ENCODE measurements around the gene MYLK4.

GRCh38 chr6:2732503-2733089 is 18.1 kb downstream of the MYLK4 start:
- TF ChIP-seq EP300 (conservative IDR thresholded peaks at IDR 0.05; ENCODE audit: poor library complexity, severe bottlenecking) = no peak
- TF ChIP-seq CTCF (IDR thresholded peaks at IDR 0.05; ENCODE audit: poor library complexity, severe bottlenecking) = no peak
- no peak for TF ChIP-seq TAF1 (IDR thresholded peaks at IDR 0.05; ENCODE audit: low read depth)
